Activated CD4-positive, alpha-beta memory T cell treated with anti-CD3 and anti-CD28 coated beads for 36 hours (primary cell): ENCODE data around the gene MYH4. TPM values are rescaled to one million over a fixed set of nuclear protein-coding genes. Genes with fewer than 3 reads are reported as not detected.

Source experiments
- CTCF ChIA-PET: fragments of 350-600 bp; sonication (Branson Sonifier 250); formaldehyde crosslinking; loops from one replicate; lab custom pipeline; 2021; ENCODE audit warnings: antibody characterized with exemption, inconsistent platforms; lab: Charles Lee
- POLR2A ChIA-PET: fragments of 350-600 bp; sonication (Branson Sonifier 250); formaldehyde crosslinking; loops from one replicate; lab custom pipeline; 2021; ENCODE audit warnings: antibody characterized with exemption; lab: Charles Lee
- DNase-seq: peaks from one replicate; pipeline ENCODE4 v3.0.0-alpha.2; 2020
- H3K27ac Mint-ChIP-seq: one replicate; pipeline ENCODE4 v1.8.0; 2021; ENCODE audit warnings: mixed read lengths
- H3K27me3 Mint-ChIP-seq: one replicate; pipeline ENCODE4 v1.8.0; 2021; ENCODE audit warnings: mixed read lengths
- H3K36me3 Mint-ChIP-seq: one replicate; pipeline ENCODE4 v1.8.0; 2021; ENCODE audit warnings: mixed read lengths
- H3K4me1 Mint-ChIP-seq: one replicate; pipeline ENCODE4 v1.8.0; 2021; ENCODE audit warnings: low read depth, mixed read lengths
- H3K4me3 Mint-ChIP-seq: one replicate; pipeline ENCODE4 v1.8.0; 2021; ENCODE audit warnings: mild to moderate bottlenecking, mixed read lengths
- H3K9me3 Mint-ChIP-seq: one replicate; pipeline ENCODE4 v1.8.0; 2021; ENCODE audit warnings: mixed read lengths
- intact Hi-C: fragments of 100-400 bp; cut with micrococcal nuclease; formaldehyde crosslinking; loops from one replicate; pipeline ENCODE4 v1.15.1; 2023
- total RNA-seq, 2 experiments: library from RNA; stranded (reverse); gene quantifications; one replicate each; pipeline ENCODE4 v1.2.3, GENCODE V29; 2021

Gene MYH4
- not detected for total RNA-seq

DNA sequence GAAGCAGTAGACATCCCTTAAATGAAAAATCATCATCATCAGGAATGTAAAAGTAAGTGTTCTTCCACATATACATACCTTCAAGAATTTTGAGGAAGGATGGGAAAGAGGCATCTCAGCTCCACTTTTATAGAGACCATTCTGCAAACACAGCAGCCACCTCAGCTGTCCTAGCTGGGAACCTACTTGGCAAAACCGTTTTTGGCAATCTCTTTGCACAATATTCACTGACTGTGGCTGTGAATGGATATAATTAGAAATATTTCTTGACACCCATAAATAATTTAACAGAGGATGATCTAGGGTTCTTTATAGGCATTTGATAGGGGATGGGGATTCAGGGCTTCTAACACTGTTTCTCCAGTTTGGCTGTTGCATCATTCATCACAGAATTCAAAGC is at the start of gene MYH4:
Gene MYH4, minus strand, starts transcription at position 101 of the 400 bp plus-strand sequence. CDS start 2,814 bp downstream, outside the sequence.
- ChIA-PET POLR2A (no interaction called here), CTCF (no interaction called here)
- DNase-seq: no peak
- intact Hi-C loops: no loop called here
- Mint-ChIP-seq H3K9me3 (no peaks in the 10 kb centered on the region), H3K36me3 (no peaks in the 10 kb centered on the region), H3K4me1 (no peaks in the 10 kb centered on the region), H3K27ac (no peak within 1 kb of the TSS), H3K27me3 (no peaks in the 10 kb centered on the region), H3K4me3 (no peak within 1 kb of the TSS)

DNA sequence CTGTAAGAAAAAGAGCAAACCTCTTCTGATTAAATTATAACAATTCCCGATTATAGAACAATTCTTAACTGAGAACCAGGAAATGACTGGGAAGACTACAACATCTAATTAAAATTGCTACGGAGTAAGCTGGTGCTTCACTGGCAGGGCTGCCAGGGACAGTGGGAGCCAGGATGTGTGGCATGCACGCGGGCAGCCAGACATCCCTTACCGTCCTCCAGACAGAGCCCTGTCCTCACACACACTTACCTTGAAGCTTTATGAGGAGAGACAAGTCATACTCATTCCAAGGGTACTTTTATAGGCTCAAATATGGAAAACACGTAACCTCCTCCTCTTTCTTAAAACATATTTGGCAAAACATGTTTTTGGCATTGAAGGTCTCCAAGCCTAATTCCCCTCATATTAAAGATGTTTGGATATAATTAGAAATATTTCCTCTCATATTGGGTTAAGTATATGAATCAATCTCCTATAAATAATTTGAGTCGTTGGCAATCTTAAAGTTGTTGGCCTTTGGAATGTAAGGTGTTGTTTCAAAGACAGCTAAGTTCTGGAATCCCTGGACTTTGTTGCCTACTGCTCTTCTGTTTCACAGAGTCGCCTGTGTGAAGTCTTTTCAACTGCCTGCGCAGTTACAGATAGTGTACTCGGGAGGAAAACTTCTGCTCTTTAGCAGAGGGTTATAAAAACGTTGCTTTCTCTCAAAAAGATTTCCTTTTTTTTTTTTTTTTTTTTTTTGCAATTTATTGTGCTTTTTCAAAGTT is 49.1 kb upstream of the MYH4 start, which contains the start of gene MYH1:
Gene MYH1, minus strand, starts transcription at position 272 of the 767 bp plus-strand sequence. CDS start 1,900 bp downstream, outside the sequence.
- no peak for DNase-seq
- H3K9me3 Mint-ChIP-seq: no peaks in the 10 kb centered on the region
- H3K27me3 Mint-ChIP-seq: peaks cover 3% of the 10 kb centered on the region
- no peaks in the 10 kb centered on the region for H3K4me1 Mint-ChIP-seq
- no peaks in the 10 kb centered on the region for H3K36me3 Mint-ChIP-seq
- H3K27ac Mint-ChIP-seq: no peak within 1 kb of the TSS
- CTCF ChIA-PET: no interaction called here
- H3K4me3 Mint-ChIP-seq: no peak within 1 kb of the TSS
- POLR2A ChIA-PET: no interaction called here
- intact Hi-C loops: no loop called here

DNA sequence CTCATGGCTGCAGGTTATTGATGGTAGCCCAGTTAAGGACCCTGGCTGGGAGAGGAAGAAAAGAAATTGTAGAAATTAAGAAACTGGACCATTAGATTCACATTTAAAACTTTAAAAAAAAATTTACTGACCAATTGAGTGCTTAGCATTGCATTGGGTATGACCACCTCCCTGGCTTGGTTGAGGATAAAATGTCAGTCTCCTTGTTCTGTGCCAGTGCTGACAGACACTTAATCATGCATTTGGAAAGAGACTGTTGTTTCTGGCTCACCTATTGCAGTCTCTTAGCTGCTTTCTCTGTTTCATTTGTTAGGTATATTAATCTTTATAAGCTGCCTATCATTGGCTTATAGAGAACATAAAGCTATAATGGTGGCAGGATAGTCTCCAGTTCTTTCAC is 47.3 kb upstream of the MYH4 start:
- H3K27me3 Mint-ChIP-seq: peaks cover 3% of the 10 kb centered on the region
- no peak overlapping the region for H3K27ac Mint-ChIP-seq
- intact Hi-C loops: no loop called here
- POLR2A ChIA-PET: no interaction called here
- no peaks in the 10 kb centered on the region for H3K4me1 Mint-ChIP-seq
- CTCF ChIA-PET: no interaction called here
- H3K4me3 Mint-ChIP-seq: no peak overlapping the region
- no peaks in the 10 kb centered on the region for H3K36me3 Mint-ChIP-seq
- no peak for DNase-seq
- no peaks in the 10 kb centered on the region for H3K9me3 Mint-ChIP-seq

DNA sequence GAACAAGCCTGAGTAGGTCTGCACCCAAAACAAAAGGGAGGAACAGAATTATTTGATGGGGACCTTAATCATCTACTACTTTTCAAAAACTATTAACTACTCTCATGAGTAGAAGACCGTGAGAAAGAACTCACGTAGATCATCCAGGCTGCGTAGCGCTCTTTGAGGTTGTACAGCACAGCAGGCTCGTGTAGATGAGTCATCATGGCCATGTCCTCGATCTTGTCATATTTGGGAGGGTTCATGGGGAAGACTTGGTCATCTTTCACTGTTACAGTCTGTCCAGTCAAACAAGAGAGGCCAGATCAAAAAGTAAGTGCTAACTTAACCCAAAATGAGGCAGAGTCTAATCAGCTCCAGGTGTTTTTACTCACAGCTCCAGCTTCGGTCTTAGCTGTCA is 46.7 kb upstream of the MYH4 start:
- Mint-ChIP-seq H3K4me1 (no peaks in the 10 kb centered on the region), H3K9me3 (no peaks in the 10 kb centered on the region), H3K36me3 (no peaks in the 10 kb centered on the region), H3K27me3 (peaks cover 2% of the 10 kb centered on the region), H3K4me3 (no peak overlapping the region), H3K27ac (no peak overlapping the region)
- ChIA-PET CTCF (no interaction called here), POLR2A (no interaction called here)
- DNase-seq: no peak
- intact Hi-C loops: no loop called here

DNA sequence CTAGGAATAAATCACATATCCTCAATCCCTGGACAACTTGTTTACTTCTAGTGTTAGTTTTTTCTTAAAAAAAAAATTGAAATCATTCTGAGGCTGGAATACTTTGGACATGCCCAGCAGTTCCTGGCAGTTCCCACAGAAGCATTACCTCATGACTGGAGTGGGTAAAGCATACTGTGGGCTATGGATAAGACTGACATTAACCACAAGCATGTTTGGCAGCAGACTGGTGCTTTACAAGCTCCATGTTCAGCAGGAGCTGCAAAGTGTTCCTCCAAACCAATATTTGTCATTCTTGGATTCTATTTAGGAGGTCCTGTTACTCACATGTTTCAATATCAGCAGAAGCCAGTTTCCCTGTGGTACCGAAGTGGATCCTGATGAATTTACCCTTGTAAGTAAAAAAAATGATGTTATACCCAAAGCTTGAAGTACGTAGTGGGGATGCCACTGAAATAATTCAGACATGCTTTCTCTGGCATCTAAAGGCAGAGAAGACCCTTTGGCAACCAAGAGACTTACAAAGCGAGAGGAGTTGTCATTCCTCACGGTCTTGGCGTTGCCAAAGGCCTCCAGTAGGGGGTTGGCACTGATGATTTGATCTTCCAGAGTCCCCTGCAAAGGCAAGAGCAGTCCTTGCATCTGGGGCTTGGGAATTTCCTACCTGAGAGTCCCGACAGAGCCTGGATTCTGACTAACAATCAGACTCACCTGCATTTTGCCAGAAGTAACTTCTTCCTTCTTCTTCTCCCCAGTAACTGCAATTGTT is 44.1 kb upstream of the MYH4 start:
- Mint-ChIP-seq H3K27ac (no peak overlapping the region), H3K27me3 (no peaks in the 10 kb centered on the region), H3K4me1 (no peaks in the 10 kb centered on the region), H3K9me3 (no peaks in the 10 kb centered on the region), H3K4me3 (no peak overlapping the region), H3K36me3 (no peaks in the 10 kb centered on the region)
- intact Hi-C loops: no loop called here
- ChIA-PET POLR2A (no interaction called here), CTCF (no interaction called here)
- no peak for DNase-seq

DNA sequence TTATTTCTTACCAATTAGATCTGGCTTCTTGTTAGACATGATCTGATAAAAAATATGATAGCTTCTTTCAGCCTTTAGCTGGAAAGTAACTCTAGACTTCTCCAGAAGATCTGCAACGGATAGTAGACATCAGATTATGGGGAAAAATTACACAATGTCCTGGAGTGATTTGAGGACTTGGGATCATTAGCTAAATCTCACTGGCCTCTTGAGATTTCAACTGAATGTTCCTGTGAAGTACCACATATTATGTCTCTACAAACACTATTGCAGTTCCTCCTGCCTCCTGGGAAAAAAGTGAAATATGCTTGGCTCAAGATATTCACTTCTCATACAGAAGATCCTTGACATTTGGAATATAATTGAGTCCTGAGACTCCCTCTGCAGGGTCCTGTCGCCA is 43.5 kb upstream of the MYH4 start:
- no peak overlapping the region for H3K27ac Mint-ChIP-seq
- no peaks in the 10 kb centered on the region for H3K9me3 Mint-ChIP-seq
- CTCF ChIA-PET: no interaction called here
- intact Hi-C loops: no loop called here
- no peak for DNase-seq
- no peaks in the 10 kb centered on the region for H3K4me1 Mint-ChIP-seq
- H3K4me3 Mint-ChIP-seq: no peak overlapping the region
- H3K27me3 Mint-ChIP-seq: no peaks in the 10 kb centered on the region
- POLR2A ChIA-PET: no interaction called here
- no peaks in the 10 kb centered on the region for H3K36me3 Mint-ChIP-seq

DNA sequence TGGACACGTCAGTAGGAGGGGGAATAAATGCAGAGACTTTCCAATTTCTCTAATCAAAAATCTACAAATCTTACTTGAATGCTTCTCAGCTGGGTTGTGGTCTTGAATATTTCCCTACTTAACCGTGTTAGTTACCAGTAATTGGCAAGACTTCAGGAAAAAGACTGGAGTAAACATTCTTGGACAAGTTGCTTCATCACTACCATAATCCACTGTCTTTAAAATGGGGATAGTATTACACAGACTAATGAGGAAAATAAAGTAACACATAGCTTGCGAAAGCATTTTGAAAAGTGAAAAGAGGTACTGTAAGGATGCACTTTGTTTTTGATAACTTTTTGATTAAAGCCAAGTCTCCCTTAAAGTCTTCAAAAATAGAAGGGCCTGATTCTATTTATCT is 30.6 kb upstream of the MYH4 start:
- H3K9me3 Mint-ChIP-seq: no peaks in the 10 kb centered on the region
- H3K27me3 Mint-ChIP-seq: peaks cover 2% of the 10 kb centered on the region
- CTCF ChIA-PET: no interaction called here
- intact Hi-C loops: no loop called here
- H3K27ac Mint-ChIP-seq: no peak overlapping the region
- no peaks in the 10 kb centered on the region for H3K36me3 Mint-ChIP-seq
- POLR2A ChIA-PET: no interaction called here
- no peak overlapping the region for H3K4me3 Mint-ChIP-seq
- no peak for DNase-seq
- no peaks in the 10 kb centered on the region for H3K4me1 Mint-ChIP-seq

DNA sequence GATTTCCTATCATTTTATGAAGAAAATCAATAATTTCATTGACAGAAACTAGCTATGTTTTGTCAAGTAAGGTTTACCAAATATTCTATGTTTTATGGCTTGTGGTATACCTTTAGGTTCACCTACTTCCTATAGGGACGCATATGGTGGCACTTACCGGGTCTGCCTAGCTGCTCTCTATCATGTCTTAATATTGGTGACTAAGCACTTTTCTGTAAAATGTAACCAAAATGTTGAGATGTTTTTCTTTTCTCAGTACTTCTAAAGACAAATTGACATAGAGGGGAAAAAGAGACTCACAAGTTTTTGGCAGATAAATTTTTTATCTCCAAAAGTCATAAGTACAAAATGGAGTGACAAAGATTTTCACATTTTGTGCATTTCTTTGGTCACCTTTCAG is 22.6 kb upstream of the MYH4 start:
- Mint-ChIP-seq H3K9me3 (peaks cover 27% of the 10 kb centered on the region), H3K27me3 (peaks cover 2% of the 10 kb centered on the region), H3K36me3 (peaks cover 1% of the 10 kb centered on the region), H3K4me3 (no peak overlapping the region), H3K27ac (no peak overlapping the region), H3K4me1 (no peaks in the 10 kb centered on the region)
- intact Hi-C loops: no loop called here
- ChIA-PET POLR2A (no interaction called here), CTCF (no interaction called here)
- no peak for DNase-seq

DNA sequence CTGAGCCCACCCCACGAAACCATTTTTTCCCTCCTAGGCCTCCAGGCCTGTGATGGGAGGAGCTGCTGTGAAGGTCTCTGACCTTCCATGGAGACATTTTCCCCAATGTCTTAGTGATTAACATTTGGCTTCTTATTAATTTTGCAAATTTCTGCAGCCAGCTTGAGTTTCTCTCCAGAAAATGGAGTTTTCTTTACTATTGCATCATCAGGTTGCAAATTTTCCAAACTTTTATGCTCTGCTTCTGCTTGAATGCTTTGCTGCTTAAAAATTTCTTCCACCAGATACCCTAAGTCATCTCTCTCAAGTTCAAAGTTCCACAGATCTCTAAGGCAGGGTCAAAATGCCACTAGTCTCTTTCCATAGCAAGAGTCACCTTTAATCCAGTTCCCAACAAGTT is 12.9 kb upstream of the MYH4 start:
- no peaks in the 10 kb centered on the region for H3K4me1 Mint-ChIP-seq
- no peak overlapping the region for H3K4me3 Mint-ChIP-seq
- intact Hi-C loops: no loop called here
- H3K9me3 Mint-ChIP-seq: peaks cover 38% of the 10 kb centered on the region
- ChIA-PET CTCF (no interaction called here), POLR2A (no interaction called here)
- no peak overlapping the region for H3K27ac Mint-ChIP-seq
- DNase-seq: no peak
- H3K27me3 Mint-ChIP-seq: no peaks in the 10 kb centered on the region
- H3K36me3 Mint-ChIP-seq: peaks cover 7% of the 10 kb centered on the region

DNA sequence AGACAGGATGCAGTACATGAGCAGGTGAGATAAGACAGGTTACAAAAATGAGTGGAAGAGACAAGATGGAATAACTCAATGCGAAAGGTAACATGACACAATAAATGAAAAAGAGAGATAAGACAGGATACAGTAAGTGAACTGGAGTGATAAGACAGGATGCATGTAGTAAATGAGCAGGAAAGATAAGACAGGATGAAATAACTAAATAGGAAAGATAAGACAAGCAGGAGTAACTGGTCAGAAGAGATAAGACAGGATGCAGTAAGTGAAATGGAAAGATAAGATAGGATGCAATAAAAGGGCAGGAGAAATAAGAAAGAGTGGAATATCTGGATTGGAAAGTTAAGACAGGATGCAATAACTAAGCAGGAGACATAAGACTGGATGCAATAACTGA is 8.3 kb upstream of the MYH4 start:
- no peak for DNase-seq
- H3K4me1 Mint-ChIP-seq: no peaks in the 10 kb centered on the region
- H3K36me3 Mint-ChIP-seq: no peaks in the 10 kb centered on the region
- ChIA-PET CTCF (no interaction called here), POLR2A (no interaction called here)
- intact Hi-C loops: no loop called here
- no peaks in the 10 kb centered on the region for H3K27me3 Mint-ChIP-seq
- no peak overlapping the region for H3K27ac Mint-ChIP-seq
- H3K9me3 Mint-ChIP-seq: peaks cover 7% of the 10 kb centered on the region
- H3K4me3 Mint-ChIP-seq: no peak overlapping the region

DNA sequence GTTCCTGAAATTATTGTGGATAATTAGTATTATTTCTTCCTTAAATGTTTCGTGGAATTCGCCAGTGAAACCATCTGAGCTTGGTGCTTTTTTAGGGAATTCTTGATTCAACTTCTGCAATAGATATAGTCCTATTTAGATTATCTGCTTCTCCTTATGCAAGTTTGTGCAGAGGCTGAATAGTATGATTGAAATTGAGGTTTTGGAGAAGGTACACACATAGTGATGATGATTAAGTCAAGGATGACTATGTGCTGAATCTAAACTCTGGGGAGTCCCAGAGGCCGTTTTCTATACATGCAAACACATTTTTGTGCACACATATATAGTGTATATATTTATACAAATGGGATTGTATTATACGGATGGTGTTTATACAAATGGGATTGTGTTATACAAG is 5.2 kb upstream of the MYH4 start:
- ChIA-PET POLR2A (no interaction called here), CTCF (no interaction called here)
- no peaks in the 10 kb centered on the region for H3K27me3 Mint-ChIP-seq
- H3K36me3 Mint-ChIP-seq: no peaks in the 10 kb centered on the region
- DNase-seq: no peak
- H3K27ac Mint-ChIP-seq: no peak overlapping the region
- no peaks in the 10 kb centered on the region for H3K4me1 Mint-ChIP-seq
- intact Hi-C loops: no loop called here
- no peak overlapping the region for H3K4me3 Mint-ChIP-seq
- no peaks in the 10 kb centered on the region for H3K9me3 Mint-ChIP-seq

DNA sequence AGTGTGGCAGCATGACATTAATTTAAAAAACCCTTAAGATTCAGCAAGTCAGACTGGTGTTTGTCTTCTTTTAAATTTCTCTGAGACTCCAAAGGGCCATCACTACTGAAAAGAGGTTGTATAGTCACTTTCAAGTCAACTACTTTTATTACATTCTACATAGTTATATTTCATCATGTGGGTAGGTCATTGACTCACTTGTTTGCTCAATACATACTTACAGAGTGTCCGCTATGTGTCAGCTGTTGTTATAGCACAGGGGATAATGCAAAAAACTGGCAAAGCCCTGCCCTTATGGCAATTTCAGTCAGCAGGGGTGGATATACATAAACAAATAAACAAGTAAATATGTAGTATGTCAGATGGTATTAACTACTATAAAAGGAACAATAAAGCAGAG is 2.5 kb upstream of the MYH4 start:
- intact Hi-C loops: no loop called here
- Mint-ChIP-seq H3K27me3 (no peaks in the 10 kb centered on the region), H3K36me3 (no peaks in the 10 kb centered on the region), H3K4me1 (no peaks in the 10 kb centered on the region), H3K27ac (no peak overlapping the region), H3K4me3 (no peak overlapping the region), H3K9me3 (no peaks in the 10 kb centered on the region)
- ChIA-PET POLR2A (no interaction called here), CTCF (no interaction called here)
- no peak for DNase-seq

DNA sequence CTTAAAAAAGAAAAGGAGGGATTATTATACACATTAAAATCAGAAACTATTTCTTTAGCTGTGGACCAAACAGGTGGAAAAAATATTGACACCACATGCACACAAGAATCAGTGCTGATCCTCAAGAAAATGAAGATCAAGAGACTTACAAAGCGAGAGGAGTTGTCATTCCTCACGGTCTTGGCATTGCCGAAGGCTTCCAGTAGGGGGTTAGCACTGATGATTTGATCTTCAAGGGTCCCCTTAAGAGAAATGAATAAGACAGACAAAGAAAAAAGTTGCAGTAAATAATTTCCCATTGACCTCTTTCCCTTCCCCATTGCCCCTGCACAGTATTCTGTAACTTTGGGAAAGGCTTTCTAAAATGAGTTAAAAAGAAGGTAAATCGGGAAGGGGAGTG is 6.0 kb downstream of the MYH4 start:
- H3K27ac Mint-ChIP-seq: no peak overlapping the region
- ChIA-PET POLR2A (no interaction called here), CTCF (no interaction called here)
- DNase-seq: no peak
- peaks cover 6% of the 10 kb centered on the region for H3K27me3 Mint-ChIP-seq
- H3K36me3 Mint-ChIP-seq: no peaks in the 10 kb centered on the region
- H3K4me3 Mint-ChIP-seq: no peak overlapping the region
- no peaks in the 10 kb centered on the region for H3K9me3 Mint-ChIP-seq
- no peaks in the 10 kb centered on the region for H3K4me1 Mint-ChIP-seq
- intact Hi-C loops: no loop called here
